Activated T-helper 1 cell treated with anti-CD3 and anti-CD28 coated beads, Interleukin-12 subunit alpha, Interleukin-12 subunit beta, Interleukin-2, Interleukin-4 antibody, amounts not matched to agents 30 ng/mL and 10 ng/mL and 1 ng/mL, durations not matched to agents 14 hours and 24 hours and 36 hours (primary cell): ENCODE measurements around the gene SLC39A8. TPM values are rescaled to one million over a fixed set of nuclear protein-coding genes. Genes with fewer than 3 reads are reported as not detected.
"Not testable (repeated sequence)": the region's sequence is repeated elsewhere in the genome, so short reads cannot be mapped to it uniquely, and the experiment has no call there.

Experiments
- DNase-seq: peaks from one replicate; pipeline ENCODE4 v3.0.0; 2021; ENCODE audit warnings: low spot score
- H3K27ac Mint-ChIP-seq: one replicate; pipeline ENCODE4 v1.8.0; 2021; ENCODE audit warnings: mild to moderate bottlenecking, mixed read lengths
- H3K27me3 Mint-ChIP-seq: one replicate; pipeline ENCODE4 v1.8.0; 2022; ENCODE audit warnings: mild to moderate bottlenecking, moderate library complexity, mixed read lengths; ENCODE audit not compliant: insufficient read depth
- H3K36me3 Mint-ChIP-seq: one replicate; pipeline ENCODE4 v1.8.0; 2021; ENCODE audit warnings: low read depth, mixed read lengths
- H3K4me1 Mint-ChIP-seq: one replicate; pipeline ENCODE4 v1.8.0; 2021; ENCODE audit warnings: low read depth, mixed read lengths
- H3K4me3 Mint-ChIP-seq: one replicate; pipeline ENCODE4 v1.8.0; 2021; ENCODE audit warnings: mild to moderate bottlenecking, moderate library complexity, mixed read lengths
- H3K9me3 Mint-ChIP-seq: one replicate; pipeline ENCODE4 v1.8.0; 2021; ENCODE audit warnings: mixed read lengths
- intact Hi-C: fragments of 100-400 bp; cut with micrococcal nuclease; formaldehyde crosslinking; loops from one replicate; pipeline ENCODE4 v1.15.1; 2024
- total RNA-seq: library from RNA; stranded (reverse); gene quantifications from 2 replicates; pipeline ENCODE4 v1.2.3, GENCODE V29; 2022

SLC39A8 gene
- total RNA-seq, 1 donor from 2014 or later, result 87.8 TPM

DNA sequence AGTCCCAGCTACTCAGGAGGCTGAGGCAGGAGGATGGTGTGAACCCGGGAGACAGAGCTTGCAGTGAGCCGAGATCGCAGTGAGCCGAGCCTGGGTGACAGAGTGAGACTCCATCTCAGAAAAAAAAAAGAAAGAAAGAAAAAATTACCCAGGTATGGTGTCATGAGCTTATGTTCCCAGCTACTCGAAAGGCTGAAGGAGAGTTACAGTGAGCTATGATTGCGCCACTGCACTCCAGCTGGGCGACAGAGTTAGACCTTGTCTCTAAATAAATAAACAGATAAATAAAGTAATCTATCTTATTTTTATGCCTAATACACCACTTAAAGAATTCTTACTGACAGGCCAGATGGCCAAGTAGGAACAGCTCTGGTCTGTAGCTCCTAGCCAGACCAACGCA, 73.0 kb downstream of the SLC39A8 start:
- Mint-ChIP-seq H3K36me3 (peaks cover 42% of the 10 kb centered on the region), H3K9me3 (peaks cover 9% of the 10 kb centered on the region), H3K4me1 (peaks cover 7% of the 10 kb centered on the region), H3K27ac (no peak overlapping the region), H3K27me3 (no peaks in the 10 kb centered on the region), H3K4me3 (no peak overlapping the region)
- no peak for DNase-seq
- intact Hi-C loops, result no loop called here

DNA sequence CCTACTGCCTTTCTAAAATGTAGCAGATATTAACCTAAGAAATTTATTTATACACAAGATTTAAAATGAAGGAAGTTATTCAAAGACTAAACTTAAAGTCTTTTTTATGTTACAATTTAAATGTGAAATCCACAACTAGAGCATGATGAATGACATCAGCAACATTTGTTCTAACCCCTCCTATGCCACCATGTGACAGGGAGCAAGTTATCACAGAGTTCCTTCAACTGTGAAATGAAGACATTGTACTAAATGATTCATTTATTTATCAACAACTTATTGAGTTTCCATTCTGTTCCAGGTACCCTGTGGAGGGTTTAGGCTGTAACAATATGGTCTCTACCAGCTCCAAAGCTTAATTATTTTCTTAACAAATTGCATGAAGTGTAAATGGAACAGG, 76.9 kb downstream of the SLC39A8 start:
- no peak for DNase-seq
- Mint-ChIP-seq H3K4me3 (no peak overlapping the region), H3K27me3 (no peaks in the 10 kb centered on the region), H3K4me1 (peaks cover 7% of the 10 kb centered on the region), H3K27ac (no peak overlapping the region), H3K36me3 (peaks cover 29% of the 10 kb centered on the region), H3K9me3 (no peaks in the 10 kb centered on the region)
- intact Hi-C loops, result loop anchor here (10.0 kb wide), 4 partner anchors 736 to 1244 kb away; partner anchors contain the start of gene BDH2

DNA sequence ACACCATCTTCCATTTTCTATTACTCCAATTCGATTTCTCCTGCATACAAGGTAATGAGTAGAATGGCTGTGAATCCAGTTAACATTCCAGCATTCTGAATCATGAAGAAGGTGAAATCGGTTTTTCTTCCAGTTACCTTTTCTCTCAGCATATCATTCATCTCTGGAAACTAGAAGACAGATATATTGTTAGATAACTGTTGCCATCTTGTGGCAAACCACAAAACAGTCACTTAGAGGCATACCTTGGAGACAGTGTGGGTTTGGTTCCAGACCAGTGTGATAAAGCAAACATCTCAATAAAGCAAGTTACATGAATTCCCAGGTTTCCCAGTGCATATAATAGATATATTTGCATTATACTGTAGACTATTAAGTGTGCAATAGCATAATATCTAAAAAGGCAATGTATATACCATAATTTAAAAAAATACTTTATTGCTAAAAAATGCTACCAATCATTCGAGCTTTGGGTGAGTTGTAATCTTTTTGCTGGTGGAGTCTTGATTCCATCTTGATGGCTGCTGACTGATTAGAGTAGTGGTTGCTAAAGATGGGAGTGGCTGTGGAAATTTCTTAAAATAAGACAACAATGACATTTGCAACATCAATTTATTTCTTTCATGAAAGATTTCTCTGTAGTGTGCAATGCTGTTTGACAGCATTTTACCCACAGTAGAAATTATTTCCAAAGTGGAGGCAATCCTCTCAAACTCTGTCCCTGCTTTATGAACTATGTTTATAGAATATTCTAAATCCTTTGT, 82.1 kb downstream of the SLC39A8 start:
- no peak for DNase-seq
- Mint-ChIP-seq H3K4me3 (no peak overlapping the region), H3K36me3 (peaks cover 25% of the 10 kb centered on the region), H3K27me3 (no peaks in the 10 kb centered on the region), H3K27ac (peak overlapping the region; percentile 19), H3K9me3 (no peaks in the 10 kb centered on the region), H3K4me1 (peaks cover 16% of the 10 kb centered on the region)
- intact Hi-C loops, result loop anchor here (1.0 to 10.0 kb wide), 8 partner anchors 82 to 1238 kb away; partner anchors contain the start of genes BDH2 and SLC39A8

DNA sequence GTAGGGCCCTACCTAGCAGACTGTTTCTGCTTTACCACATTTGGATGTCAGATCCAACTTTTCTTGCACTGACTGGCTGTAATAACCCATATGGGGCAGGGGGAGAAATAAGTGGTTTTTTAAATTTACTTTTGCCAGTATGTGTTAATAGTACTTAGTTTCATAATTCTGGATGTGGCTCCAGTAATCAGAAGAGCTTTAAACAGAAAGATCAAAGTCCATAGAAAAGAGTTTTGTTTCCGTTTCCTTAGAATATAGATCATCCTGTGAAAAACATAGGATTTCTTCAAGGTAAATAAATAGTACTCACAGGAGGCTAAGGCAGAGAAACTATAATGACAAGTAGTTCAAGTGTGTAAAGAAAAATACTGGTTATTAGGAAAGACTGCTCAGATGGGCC, 85.6 kb downstream of the SLC39A8 start:
- DNase-seq, result no peak
- no peak overlapping the region for H3K4me3 Mint-ChIP-seq
- H3K27ac Mint-ChIP-seq, result no peak overlapping the region
- peaks cover 16% of the 10 kb centered on the region for H3K4me1 Mint-ChIP-seq
- intact Hi-C loops, result loop anchor here (5.0 to 10.0 kb wide), 6 partner anchors 252 to 1235 kb away; partner anchors contain the start of gene BDH2
- peaks cover 11% of the 10 kb centered on the region for H3K36me3 Mint-ChIP-seq
- no peaks in the 10 kb centered on the region for H3K27me3 Mint-ChIP-seq
- H3K9me3 Mint-ChIP-seq, result no peaks in the 10 kb centered on the region

DNA sequence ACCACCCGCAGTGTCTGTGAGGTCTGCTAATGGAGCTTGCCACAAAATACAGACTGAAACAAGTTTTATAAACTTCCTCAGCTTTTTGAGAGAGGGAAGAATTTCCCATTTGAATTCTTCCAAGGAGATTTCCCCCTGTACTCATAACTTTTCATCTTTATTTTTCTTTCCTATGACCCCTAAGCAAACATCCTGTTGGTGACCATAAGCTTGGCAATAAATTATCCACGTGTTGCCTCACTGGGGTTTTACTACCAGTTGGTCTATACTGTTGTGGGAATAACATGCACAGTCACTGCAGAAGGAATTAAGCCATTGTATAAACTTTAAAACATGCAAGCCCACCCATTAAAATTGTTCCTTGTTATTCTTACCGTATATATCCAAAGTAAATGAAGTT, 86.2 kb downstream of the SLC39A8 start:
- H3K27ac Mint-ChIP-seq, result no peak overlapping the region
- intact Hi-C loops, result loop anchor here (5.0 kb wide), 1 partner anchor 368 kb away; no protein-coding TSS in a partner anchor
- H3K9me3 Mint-ChIP-seq, result no peaks in the 10 kb centered on the region

DNA sequence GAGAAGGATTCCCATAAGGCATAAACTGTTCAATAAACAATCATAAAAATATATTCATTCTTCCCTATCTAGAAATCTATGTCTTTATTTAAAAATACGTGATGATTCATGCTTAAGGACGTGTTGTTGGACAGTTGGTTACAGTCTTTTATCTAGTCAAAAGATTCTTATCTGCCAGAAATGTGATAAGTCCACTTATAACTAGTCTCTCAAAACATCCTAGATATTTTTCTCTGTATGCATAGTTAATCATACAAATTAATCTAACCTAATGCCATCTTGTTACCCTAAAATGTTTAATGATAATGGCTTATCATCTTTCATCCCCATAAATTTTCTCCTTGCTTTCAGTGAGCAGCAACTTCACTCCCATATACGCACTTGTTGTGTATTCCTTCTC, 89.0 kb downstream of the SLC39A8 start:
- H3K4me1 Mint-ChIP-seq, result no peaks in the 10 kb centered on the region
- intact Hi-C loops, result loop anchor here (5.0 kb wide), 1 partner anchor 371 kb away; no protein-coding TSS in a partner anchor
- DNase-seq, result no peak
- no peaks in the 10 kb centered on the region for H3K27me3 Mint-ChIP-seq
- no peaks in the 10 kb centered on the region for H3K9me3 Mint-ChIP-seq
- H3K4me3 Mint-ChIP-seq, result no peak overlapping the region
- H3K36me3 Mint-ChIP-seq, result peaks cover 2% of the 10 kb centered on the region
- H3K27ac Mint-ChIP-seq, result no peak overlapping the region

More for the DNA sequence above, 86.2 kb downstream of the SLC39A8 start:
- H3K4me3 Mint-ChIP-seq, result no peak overlapping the region
- no peaks in the 10 kb centered on the region for H3K27me3 Mint-ChIP-seq
- DNase-seq, result no peak
- H3K4me1 Mint-ChIP-seq, result peaks cover 16% of the 10 kb centered on the region
- peaks cover 11% of the 10 kb centered on the region for H3K36me3 Mint-ChIP-seq

DNA sequence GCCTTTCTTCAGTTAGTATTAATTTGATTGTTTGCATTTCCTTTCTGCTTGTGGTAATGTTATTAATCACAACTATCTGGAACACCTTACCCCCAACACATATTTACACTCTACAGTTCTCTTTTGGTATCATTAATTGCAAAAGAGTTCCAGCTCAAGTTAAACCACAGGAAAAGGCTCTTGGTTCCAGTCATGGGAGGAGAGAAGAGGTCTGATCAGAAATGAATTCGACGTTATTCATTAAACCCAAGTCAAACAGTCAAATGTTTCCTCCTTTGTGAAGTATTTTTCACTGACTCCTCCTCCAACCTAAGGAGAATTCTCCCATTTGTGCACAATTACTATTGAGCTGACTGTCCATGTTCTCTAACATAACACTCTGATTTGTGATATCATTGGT, 91.4 kb downstream of the SLC39A8 start:
- intact Hi-C loops, result no loop called here
- no peak overlapping the region for H3K4me3 Mint-ChIP-seq
- H3K4me1 Mint-ChIP-seq, result no peaks in the 10 kb centered on the region
- H3K27me3 Mint-ChIP-seq, result no peaks in the 10 kb centered on the region
- no peaks in the 10 kb centered on the region for H3K36me3 Mint-ChIP-seq
- no peak for DNase-seq
- no peaks in the 10 kb centered on the region for H3K9me3 Mint-ChIP-seq
- H3K27ac Mint-ChIP-seq, result no peak overlapping the region

DNA sequence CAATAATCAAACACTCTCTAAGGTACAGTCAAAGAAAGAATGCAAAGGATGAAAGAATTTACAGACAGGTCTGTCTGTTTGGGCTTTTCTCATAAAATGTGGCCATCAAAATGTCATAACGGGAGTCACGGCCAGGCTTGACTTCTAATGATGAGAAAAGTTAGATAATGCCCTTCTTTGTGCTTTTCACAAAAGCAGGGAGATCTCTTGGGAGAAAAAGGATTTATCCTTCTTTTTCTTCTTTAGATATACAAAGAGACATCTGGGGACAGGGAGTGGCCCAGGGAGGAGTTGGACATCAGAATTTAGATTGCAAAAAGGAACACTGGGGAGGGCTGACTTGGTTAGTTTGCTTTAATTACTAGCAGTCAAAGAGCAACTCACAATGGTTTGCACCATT, 93.1 kb downstream of the SLC39A8 start:
- H3K4me1 Mint-ChIP-seq, result no peaks in the 10 kb centered on the region
- no peak overlapping the region for H3K4me3 Mint-ChIP-seq
- H3K36me3 Mint-ChIP-seq, result no peaks in the 10 kb centered on the region
- no peak overlapping the region for H3K27ac Mint-ChIP-seq
- H3K9me3 Mint-ChIP-seq, result no peaks in the 10 kb centered on the region
- no peak for DNase-seq
- no peaks in the 10 kb centered on the region for H3K27me3 Mint-ChIP-seq
- intact Hi-C loops, result no loop called here

DNA sequence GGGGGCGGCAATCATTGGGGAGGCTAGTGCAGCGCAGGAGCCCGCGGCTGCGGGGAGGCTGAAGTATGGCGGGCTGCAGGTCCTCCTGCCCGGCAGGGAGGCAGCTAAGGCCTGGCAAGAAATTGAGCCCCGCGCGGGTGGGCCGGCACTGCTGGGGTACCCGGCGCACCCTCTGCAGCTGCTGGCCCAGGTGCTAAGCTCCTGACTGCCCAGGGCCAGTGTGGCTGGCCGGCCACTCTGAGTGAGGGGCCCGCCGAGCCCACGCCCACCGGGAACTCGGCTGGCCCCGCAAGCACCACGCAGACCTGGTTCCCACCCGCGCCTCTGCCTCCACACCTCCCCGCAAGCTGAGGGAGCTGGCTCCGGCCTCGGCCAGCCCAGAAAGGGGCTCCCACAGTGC, 94.9 kb downstream of the SLC39A8 start:
- H3K9me3 Mint-ChIP-seq, result no peaks in the 10 kb centered on the region
- intact Hi-C loops, result no loop called here

DNA sequence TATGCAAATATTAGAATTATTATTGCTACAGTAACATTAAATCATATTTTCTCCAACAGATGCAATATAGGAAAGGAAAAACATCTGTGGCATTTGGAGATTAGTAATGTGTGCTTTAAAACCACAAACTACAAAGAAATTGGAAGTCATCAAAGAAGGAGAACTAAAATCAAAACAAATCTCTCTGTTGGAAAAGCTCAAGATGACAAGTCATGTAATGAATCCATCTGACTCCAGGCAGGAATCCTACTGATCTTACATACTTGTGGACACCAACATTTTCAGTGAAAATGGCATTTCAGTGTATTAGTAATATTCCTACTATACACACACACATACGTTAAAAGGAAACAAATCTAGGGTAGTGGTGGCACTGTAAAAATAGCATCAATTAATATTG, 98.2 kb downstream of the SLC39A8 start:
- no peaks in the 10 kb centered on the region for H3K27me3 Mint-ChIP-seq

More for the DNA sequence above, 94.9 kb downstream of the SLC39A8 start:
- no peak for DNase-seq
- H3K27ac Mint-ChIP-seq, result no peak overlapping the region
- H3K4me1 Mint-ChIP-seq, result no peaks in the 10 kb centered on the region
- no peaks in the 10 kb centered on the region for H3K36me3 Mint-ChIP-seq
- no peaks in the 10 kb centered on the region for H3K27me3 Mint-ChIP-seq
- no peak overlapping the region for H3K4me3 Mint-ChIP-seq

DNA sequence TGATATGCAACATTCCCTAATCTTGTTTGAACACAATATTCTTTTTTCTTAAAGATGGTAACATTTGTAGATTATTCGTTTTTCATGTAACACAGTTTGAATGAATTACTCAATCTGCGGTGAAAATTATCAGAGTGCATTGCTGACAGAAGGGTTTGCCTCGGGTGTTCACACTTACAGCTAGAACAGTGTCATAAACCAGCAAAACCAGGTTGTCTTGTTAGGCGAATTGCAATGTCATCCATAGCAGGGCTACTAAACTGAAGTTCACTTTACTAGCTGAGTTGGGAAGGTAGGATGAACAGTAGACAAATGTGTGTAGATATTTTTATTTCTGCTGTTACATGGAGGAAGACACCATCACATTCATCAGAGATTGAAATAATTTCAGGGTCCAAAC, 98.9 kb downstream of the SLC39A8 start:
- no peaks in the 10 kb centered on the region for H3K9me3 Mint-ChIP-seq
- H3K4me3 Mint-ChIP-seq, result no peak overlapping the region
- no peaks in the 10 kb centered on the region for H3K27me3 Mint-ChIP-seq
- H3K4me1 Mint-ChIP-seq, result no peaks in the 10 kb centered on the region
- H3K27ac Mint-ChIP-seq, result no peak overlapping the region
- intact Hi-C loops, result no loop called here
- no peak for DNase-seq
- H3K36me3 Mint-ChIP-seq, result no peaks in the 10 kb centered on the region

More for the DNA sequence above, 98.2 kb downstream of the SLC39A8 start:
- no peaks in the 10 kb centered on the region for H3K36me3 Mint-ChIP-seq
- no peak for DNase-seq
- H3K4me3 Mint-ChIP-seq, result no peak overlapping the region
- intact Hi-C loops, result no loop called here
- H3K4me1 Mint-ChIP-seq, result no peaks in the 10 kb centered on the region
- no peak overlapping the region for H3K27ac Mint-ChIP-seq
- no peaks in the 10 kb centered on the region for H3K9me3 Mint-ChIP-seq

DNA sequence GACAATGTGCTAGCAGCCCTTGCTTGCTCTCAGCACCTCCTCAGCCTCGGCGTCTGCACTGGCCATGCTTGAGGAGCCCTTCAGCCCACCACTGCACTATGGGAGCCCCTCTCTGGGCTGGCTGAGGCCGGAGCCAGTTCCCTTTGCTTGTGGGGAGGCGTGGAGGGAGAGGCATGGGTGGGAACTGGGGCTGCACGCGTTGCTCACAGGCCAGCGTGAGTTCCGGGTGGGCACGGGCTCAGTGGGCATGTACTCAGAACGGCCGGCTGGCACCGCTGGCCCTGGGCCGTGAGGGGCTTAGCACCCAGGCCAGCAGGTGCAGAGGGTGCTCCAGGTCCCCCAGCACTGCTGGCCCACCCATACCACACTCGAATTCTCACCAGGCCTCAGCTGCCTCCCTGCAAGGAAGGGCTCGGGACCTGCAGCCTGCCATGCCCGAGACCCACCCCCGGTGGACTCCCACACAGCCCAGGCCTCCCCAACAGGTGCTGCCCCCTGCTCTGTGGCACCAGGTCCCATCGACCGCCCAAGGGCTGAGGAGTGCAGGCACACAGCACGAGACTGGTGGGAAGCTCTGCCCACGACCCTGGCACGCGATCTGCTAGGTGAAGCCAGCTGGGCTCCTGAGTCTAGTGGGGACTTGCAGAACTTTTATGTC, 100.3 kb downstream of the SLC39A8 start:
- Mint-ChIP-seq H3K4me3 (no peak overlapping the region), H3K27ac (no peak overlapping the region)
- DNase-seq, result no peak

DNA sequence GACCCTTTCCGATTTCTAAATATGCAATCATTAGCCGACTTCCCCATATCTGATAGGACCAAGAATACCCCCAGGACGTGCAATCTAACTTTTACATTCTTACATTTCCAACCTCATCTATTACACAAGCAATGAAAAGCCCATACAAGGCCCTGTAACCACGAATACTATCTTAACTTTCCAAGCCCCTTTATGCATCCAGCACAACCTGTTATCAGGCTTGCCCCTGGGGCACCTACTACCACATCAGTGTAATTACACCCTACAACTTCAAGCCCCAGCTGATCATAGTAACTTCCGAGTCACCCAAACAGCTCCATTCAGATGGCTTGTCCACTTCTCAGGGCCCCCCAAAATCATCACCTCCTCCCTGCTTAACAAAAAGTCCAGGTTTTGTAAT, 102.0 kb downstream of the SLC39A8 start:
- DNase-seq, H3K9me3 Mint-ChIP-seq, H3K36me3 Mint-ChIP-seq, intact Hi-C loops, H3K4me1 Mint-ChIP-seq, H3K27ac Mint-ChIP-seq, H3K4me3 Mint-ChIP-seq, H3K27me3 Mint-ChIP-seq: not testable (repeated sequence)

More for the DNA sequence above, 100.3 kb downstream of the SLC39A8 start:
- intact Hi-C loops, result no loop called here
- Mint-ChIP-seq H3K9me3 (no peaks in the 10 kb centered on the region), H3K27me3 (no peaks in the 10 kb centered on the region), H3K4me1 (no peaks in the 10 kb centered on the region), H3K36me3 (no peaks in the 10 kb centered on the region)
